Psoas muscle (tissue), 8 donors: Measurements from ENCODE around the gene SLC38A8. TPM values are rescaled to one million over a fixed set of nuclear protein-coding genes. Genes with fewer than 3 reads are reported as not detected.

Experiments used
- ATAC-seq, 4 donors: fragments of 200-7000 bp; cut with Tn5 transposase; one replicate each; pipeline ENCODE4 v1.9.1; 2020; ENCODE audit warnings: moderate library complexity in 3 of 4, mild to moderate bottlenecking in 2 of 4
- DNase-seq, 2 donors: peaks; one replicate each; pipeline ENCODE4 v3.0.0-alpha.2; 2020
- H3K27ac ChIP-seq: fragments of 200-600 bp; one replicate; pipeline ENCODE4 v1.8.0; 2022
- H3K27me3 ChIP-seq, 3 donors: fragments of 200-600 bp in 1 of 3; one replicate each; pipeline versions ENCODE4 v1.6.1 to v1.8.0; 2013 to 2022; ENCODE audit warnings: low read length in 2 of 3, mild to moderate bottlenecking in 2 of 3, moderate library complexity in 1 of 3; ENCODE audit not compliant: insufficient read depth in 3 of 3
- H3K36me3 ChIP-seq, 2 donors: fragments of 200-600 bp in 1 of 2; one replicate each; pipeline versions ENCODE4 v1.6.1 to v1.8.0; 2013 to 2022; ENCODE audit warnings: low read depth in 1 of 2, mild to moderate bottlenecking in 1 of 2, moderate library complexity in 1 of 2; ENCODE audit not compliant: insufficient read depth in 1 of 2
- H3K4me1 ChIP-seq: fragments of 200-600 bp; one replicate; pipeline ENCODE4 v1.8.0; 2022
- H3K4me3 ChIP-seq: fragments of 200-600 bp; one replicate; pipeline ENCODE4 v1.8.0; 2022; ENCODE audit warnings: mild to moderate bottlenecking
- H3K9me3 ChIP-seq: fragments of 200-600 bp; one replicate; pipeline ENCODE4 v1.8.0; 2022
- WGBS, 3 donors: extraction: QIAGEN DNeasy Blood & Tissue Kit; methylation state at CpG; one replicate each; pipeline versions ENCODE4 v1.1.6 to v1.1.7; 2013; 5-methylcytosine and 5-hydroxymethylcytosine counted together
- intact Hi-C, 2 donors: fragments of 100-400 bp; cut with DNase I; formaldehyde crosslinking; loops; one replicate each; pipeline versions ENCODE4 v1.11.0 to v1.14.2; 2022
- polyA plus RNA-seq, 3 donors: library from polyadenylated mRNA; stranded (reverse); fragments of 200-250 nt; gene quantifications; one replicate each; pipeline ENCODE4 v1.2.3, GENCODE V29; 2013
- total RNA-seq, 4 donors: library from RNA; stranded (reverse); fragmentation: NEBNext Ultra II Directional in 2 of 4; extraction: Animal tissue kit (Norgen Biotek cat#: 25700) in 2 of 4; gene quantifications; one replicate each; pipeline versions ENCODE4 v1.2.1 to v1.2.4, GENCODE V29; 2021 to 2023
- TF ChIP-seq, protein P1 (sequence below): fragments of 200-600 bp; IDR thresholded peaks from one replicate; pipeline ENCODE4 v1.8.0; 2022; ENCODE audit warnings: antibody characterized with exemption
- donor health status: healthy with polysubstance abuse.
- donor health status: DM: no; HTN: no; CAD: no; lungs with moderate emphysema.
- donor health status: Bipolar disorder and iron deficiency.
- donor health status: healthy.
- donor health status: DM: yes; HTN: yes; CAD: no.
- donor health status: DM: no; HTN: no; CAD: no.
- donor health status: DM: no; HTN: no; CAD: no.
- donor health status: DM: yes; HTN: yes; CAD: no.

The SLC38A8 gene
- total and polyA plus RNA-seq, 7 donors = 0.21 to 0.52 TPM; not detected in 5

DNA sequence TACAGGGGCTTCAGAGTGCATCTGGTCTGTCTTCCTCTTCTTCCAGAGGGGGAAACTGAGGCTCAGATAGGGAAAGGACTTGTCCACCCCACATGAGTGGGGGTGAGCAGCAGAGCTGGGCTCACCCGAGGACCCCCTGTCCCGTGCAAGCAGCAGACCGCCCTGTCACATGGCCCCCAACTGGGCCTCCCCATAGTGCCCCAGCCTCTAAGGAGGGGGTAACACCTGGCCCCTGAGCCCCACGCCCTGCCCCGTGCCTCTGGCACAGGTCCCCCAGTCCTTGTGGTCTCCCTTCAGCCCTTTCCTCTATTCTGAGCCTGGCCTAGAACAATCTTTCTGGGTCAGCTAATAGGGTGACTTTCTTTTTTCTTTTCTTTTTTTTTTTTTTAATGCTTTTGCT is 81.0 kb downstream of the SLC38A8 start:
- no peaks in the 10 kb centered on the region for H3K9me3 ChIP-seq
- no peaks in the 10 kb centered on the region for H3K27me3 ChIP-seq
- ATAC-seq (no peak), DNase-seq (no peak)
- H3K36me3 ChIP-seq = peaks cover 15 to 93% of the 10 kb centered on the region in 2 donors
- WGBS, 3 donors = 80 to 84% (median 80%) methylated on average over 5 of the region's 5 CpGs
- H3K27ac ChIP-seq = no peak overlapping the region
- intact Hi-C loops = loop anchor here in 1 of 2 donors (10.0 kb wide), 1 partner anchor 223 kb away; the partner anchor contains the start of gene TAF1C
- no peaks in the 10 kb centered on the region for H3K4me1 ChIP-seq
- TF ChIP-seq, protein P1, sequence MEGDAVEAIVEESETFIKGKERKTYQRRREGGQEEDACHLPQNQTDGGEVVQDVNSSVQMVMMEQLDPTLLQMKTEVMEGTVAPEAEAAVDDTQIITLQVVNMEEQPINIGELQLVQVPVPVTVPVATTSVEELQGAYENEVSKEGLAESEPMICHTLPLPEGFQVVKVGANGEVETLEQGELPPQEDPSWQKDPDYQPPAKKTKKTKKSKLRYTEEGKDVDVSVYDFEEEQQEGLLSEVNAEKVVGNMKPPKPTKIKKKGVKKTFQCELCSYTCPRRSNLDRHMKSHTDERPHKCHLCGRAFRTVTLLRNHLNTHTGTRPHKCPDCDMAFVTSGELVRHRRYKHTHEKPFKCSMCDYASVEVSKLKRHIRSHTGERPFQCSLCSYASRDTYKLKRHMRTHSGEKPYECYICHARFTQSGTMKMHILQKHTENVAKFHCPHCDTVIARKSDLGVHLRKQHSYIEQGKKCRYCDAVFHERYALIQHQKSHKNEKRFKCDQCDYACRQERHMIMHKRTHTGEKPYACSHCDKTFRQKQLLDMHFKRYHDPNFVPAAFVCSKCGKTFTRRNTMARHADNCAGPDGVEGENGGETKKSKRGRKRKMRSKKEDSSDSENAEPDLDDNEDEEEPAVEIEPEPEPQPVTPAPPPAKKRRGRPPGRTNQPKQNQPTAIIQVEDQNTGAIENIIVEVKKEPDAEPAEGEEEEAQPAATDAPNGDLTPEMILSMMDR = no peak
- no peak overlapping the region for H3K4me3 ChIP-seq

DNA sequence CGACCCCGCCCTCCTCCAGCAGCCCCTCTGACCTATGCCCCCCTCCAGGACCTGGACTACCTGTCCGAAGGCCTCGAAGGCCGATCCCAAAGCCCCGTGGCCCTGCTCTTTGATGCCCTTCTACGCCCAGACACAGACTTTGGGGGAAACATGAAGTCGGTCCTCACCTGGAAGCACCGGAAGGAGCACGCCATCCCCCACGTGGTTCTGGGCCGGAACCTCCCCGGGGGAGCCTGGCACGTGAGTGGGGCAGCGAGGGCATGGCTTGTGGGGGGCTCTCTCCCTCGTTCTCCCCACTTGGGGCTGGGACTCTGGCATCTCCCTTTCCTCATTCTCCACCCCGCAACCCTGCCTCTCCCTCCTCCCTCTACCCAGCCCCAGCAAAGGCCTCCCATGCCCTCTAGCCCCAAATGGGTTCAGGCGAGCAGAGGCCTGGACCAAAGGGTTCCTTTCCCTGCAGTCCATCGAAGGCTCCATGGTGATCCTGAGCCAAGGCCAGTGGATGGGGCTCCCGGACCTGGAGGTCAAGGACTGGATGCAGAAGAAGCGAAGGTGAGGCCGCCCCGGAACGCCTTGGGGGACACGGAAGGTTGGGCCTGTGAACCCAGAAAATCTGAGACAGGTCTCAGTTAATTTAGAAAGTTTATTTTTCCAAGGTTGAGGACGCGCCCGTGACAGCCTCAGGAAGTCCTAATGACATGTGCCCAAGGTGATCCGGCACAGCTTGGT is 81.9 kb downstream of the SLC38A8 start:
- intact Hi-C loops = loop anchor here in 1 of 2 donors (10.0 kb wide), 1 partner anchor 224 kb away; the partner anchor contains the start of gene TAF1C
- Histone ChIP-seq H3K36me3 (peaks cover 15 to 85% of the 10 kb centered on the region in 2 donors), H3K4me1 (peaks cover 9% of the 10 kb centered on the region), H3K9me3 (no peaks in the 10 kb centered on the region), H3K4me3 (no peak overlapping the region), H3K27ac (no peak overlapping the region), H3K27me3 (no peaks in the 10 kb centered on the region)
- WGBS, 3 donors = 90 to 95% (median 93%) methylated on average over 29 of the region's 29 CpGs
- DNase-seq (no peak), ATAC-seq (no peak)
- TF ChIP-seq, protein P1 = no peak

Other genes starting within 250 kb of the SLC38A8 start
- gene HSBP1, start 234.8 kb downstream of the SLC38A8 start, total RNA-seq = 100 to 1,000 TPM in 1 of 4 donors, 10 to 100 TPM in 3; 71.7 to 109 (median 91.1) TPM
- 10 to 100 TPM; 45.9 to 62.7 (median 57.8) TPM for gene HSBP1, start 234.8 kb downstream of the SLC38A8 start, polyA plus RNA-seq
- gene MLYCD, start 143.7 kb downstream of the SLC38A8 start, total RNA-seq = 10 to 100 TPM; 14.7 to 21.6 (median 17.8) TPM
- gene MLYCD, start 143.7 kb downstream of the SLC38A8 start, polyA plus RNA-seq = 10 to 100 TPM in 1 of 3 donors, 1 to 10 TPM in 2; 8.3 to 14.0 (median 9.3) TPM
- 10 to 100 TPM; 10.4 to 33.7 (median 24.9) TPM for gene OSGIN1, start 89.6 kb downstream of the SLC38A8 start, total RNA-seq
- 10 to 100 TPM; 18.4 to 39.4 (median 37.0) TPM for gene OSGIN1, start 89.6 kb downstream of the SLC38A8 start, polyA plus RNA-seq
- gene NECAB2, start 74.6 kb downstream of the SLC38A8 start, total RNA-seq = not detected
- under 1 TPM; 0.04 to 0.13 (median 0.09) TPM for gene NECAB2, start 74.6 kb downstream of the SLC38A8 start, polyA plus RNA-seq
- gene MBTPS1, start 74.1 kb upstream of the SLC38A8 start, total RNA-seq = 10 to 100 TPM; 27.0 to 31.8 (median 29.1) TPM
- gene MBTPS1, start 74.1 kb upstream of the SLC38A8 start, polyA plus RNA-seq = 10 to 100 TPM; 18.6 to 30.9 (median 20.1) TPM
- 10 to 100 TPM; 12.4 to 24.4 (median 21.2) TPM for gene HSDL1, start 102.4 kb upstream of the SLC38A8 start, total RNA-seq
- 10 to 100 TPM; 11.7 to 39.3 (median 12.0) TPM for gene HSDL1, start 102.4 kb upstream of the SLC38A8 start, polyA plus RNA-seq
- gene DNAAF1, start 102.5 kb upstream of the SLC38A8 start, total RNA-seq = not detected
- gene DNAAF1, start 102.5 kb upstream of the SLC38A8 start, polyA plus RNA-seq = under 1 TPM; 0.17 to 0.44 (median 0.17) TPM
- gene TAF1C, start 144.3 kb upstream of the SLC38A8 start, total RNA-seq = 10 to 100 TPM in 3 of 4 donors, 1 to 10 TPM in 1; 8.3 to 22.3 (median 16.3) TPM
- gene TAF1C, start 144.3 kb upstream of the SLC38A8 start, polyA plus RNA-seq = 10 to 100 TPM; 13.6 to 24.4 (median 19.3) TPM
- not detected for gene ADAD2, start 148.4 kb upstream of the SLC38A8 start, total RNA-seq
- gene ADAD2, start 148.4 kb upstream of the SLC38A8 start, polyA plus RNA-seq = under 1 TPM; 0.17 to 0.69 (median 0.18) TPM
- gene KCNG4, start 197.2 kb upstream of the SLC38A8 start, total RNA-seq = under 1 TPM in 1 of 4 donors, not detected in 3; 0.10 TPM
- gene KCNG4, start 197.2 kb upstream of the SLC38A8 start, polyA plus RNA-seq = under 1 TPM in 1 of 3 donors, not detected in 2; 0.04 TPM